Measurements from ENCODE around the gene FARSA.
"Not testable (repeated sequence)": the region's sequence is repeated elsewhere in the genome, so short reads cannot be mapped to it uniquely, and the experiment has no call there.

Gene FARSA

DNA sequence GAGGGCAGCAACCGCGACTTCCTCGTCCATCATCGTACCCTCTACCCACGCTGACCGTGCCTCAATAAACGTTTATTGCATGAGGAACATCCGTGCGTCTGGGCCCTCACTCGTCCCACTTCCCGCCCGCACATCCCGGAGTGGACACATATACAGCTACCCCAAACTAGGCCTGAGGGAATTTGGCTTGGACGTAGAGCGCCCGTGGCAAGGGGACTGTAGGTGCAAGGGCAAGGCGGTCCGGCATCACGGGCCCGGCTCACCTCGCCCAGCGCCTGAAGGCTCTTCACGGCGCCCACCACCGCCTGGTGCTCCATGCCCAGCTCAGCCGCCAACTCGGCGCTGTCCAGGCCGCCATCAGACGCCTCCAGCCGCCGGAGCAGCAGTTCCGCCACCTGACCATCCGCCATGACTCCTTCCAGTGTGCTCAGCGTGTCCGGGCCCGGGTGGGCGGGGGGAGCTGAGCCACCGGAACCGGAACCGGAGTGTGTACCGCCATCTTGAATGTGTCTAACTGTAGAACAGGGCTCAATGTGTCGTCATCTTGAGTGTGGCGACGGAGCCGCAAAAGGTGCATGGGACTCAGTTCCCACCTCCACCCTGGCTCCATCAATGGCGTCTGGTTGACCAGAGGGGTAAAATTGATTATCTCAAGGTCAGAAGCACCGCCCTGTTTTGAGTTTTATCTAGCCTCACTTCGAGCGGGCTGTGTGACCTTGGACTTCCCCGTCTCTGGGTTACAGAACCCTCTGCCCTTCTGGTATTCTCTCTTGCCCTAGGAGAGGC is at the start of gene FARSA:
FARSA (minus strand) TSS at position 425 of the 786 bp plus-strand sequence; CDS start at position 410, 15 bp downstream.
- TF ChIP-seq, protein P1, sequence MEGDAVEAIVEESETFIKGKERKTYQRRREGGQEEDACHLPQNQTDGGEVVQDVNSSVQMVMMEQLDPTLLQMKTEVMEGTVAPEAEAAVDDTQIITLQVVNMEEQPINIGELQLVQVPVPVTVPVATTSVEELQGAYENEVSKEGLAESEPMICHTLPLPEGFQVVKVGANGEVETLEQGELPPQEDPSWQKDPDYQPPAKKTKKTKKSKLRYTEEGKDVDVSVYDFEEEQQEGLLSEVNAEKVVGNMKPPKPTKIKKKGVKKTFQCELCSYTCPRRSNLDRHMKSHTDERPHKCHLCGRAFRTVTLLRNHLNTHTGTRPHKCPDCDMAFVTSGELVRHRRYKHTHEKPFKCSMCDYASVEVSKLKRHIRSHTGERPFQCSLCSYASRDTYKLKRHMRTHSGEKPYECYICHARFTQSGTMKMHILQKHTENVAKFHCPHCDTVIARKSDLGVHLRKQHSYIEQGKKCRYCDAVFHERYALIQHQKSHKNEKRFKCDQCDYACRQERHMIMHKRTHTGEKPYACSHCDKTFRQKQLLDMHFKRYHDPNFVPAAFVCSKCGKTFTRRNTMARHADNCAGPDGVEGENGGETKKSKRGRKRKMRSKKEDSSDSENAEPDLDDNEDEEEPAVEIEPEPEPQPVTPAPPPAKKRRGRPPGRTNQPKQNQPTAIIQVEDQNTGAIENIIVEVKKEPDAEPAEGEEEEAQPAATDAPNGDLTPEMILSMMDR (conservative IDR thresholded peaks at IDR 0.05): no peak
- TF ChIP-seq ZFX (IDR thresholded peaks at IDR 0.05): peak; percentile 74; the same call in 1 of the 2 replicates
- peak within 1 kb of the TSS; percentile 97 for H3K27ac ChIP-seq

DNA sequence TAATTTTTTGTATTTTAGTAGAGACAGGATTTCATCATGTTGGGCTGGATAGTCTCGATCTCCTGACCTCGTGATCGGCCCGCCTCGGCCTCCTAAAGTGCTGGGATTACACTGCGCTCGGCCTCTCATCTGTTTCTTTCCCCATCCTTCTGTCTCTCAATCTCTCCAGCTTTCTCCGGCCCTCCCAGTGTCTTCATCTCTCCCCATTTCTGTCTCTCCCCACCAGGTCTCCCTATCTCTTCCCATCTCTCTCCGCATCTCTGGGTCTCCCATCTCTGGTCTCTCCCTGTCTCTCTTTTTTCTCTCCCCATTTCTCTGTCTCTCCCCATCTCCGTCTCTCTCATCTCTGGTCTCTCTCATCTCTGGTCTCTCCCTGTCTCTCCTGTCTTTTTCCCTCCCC is 49.6 kb upstream of the FARSA start:
- peak overlapping the region; percentile 36 for H3K27ac ChIP-seq
- TF ChIP-seq ZFX (IDR thresholded peaks at IDR 0.05): no peak
- TF ChIP-seq, protein P1 (conservative IDR thresholded peaks at IDR 0.05): no peak

DNA sequence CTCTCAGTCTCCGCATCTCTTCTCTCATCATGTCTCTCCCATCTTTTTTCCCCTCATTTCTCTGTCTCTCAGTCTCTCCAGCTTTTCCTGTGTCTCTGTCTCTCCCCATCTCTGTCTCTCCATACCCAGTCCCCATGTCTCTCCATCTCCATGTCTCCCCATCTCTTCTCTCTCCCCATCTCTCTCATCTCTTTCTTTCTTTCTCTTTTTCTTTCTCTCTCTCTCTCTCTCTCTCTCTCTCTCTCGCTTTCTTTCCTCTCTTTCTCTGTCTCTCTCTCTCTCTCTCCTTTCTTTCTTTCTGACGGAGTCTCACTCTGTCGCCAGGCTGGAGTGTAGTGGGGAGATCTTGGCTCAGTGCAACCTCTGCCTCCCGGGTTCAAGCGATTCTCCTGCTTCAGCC is 49.1 kb upstream of the FARSA start:
- TF ChIP-seq, protein P1 (conservative IDR thresholded peaks at IDR 0.05): no peak
- TF ChIP-seq ZFX (IDR thresholded peaks at IDR 0.05): no peak
- peak overlapping the region; percentile 36; the same call in 1 of the 2 replicates for H3K27ac ChIP-seq

DNA sequence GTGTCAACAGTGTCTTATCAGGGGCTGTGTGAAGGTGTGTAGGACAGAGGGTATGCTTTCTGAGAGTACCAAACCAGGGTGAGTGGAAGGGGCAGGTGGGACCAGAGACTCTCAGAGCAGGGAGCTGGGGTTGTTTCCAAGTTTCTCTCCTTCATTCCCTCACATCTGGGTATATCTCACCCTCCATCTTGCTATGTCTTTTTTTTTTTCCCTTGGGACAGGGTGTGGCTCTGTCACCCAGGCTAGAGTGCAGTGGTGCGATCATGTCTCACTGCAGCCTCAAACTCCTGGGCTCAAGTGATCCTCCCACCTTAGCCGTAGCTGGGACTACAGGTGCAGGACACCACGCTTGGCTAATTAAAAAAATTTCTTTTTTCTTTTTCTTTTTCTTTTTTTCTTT is 46.5 kb upstream of the FARSA start:
- TF ChIP-seq, protein P1 (conservative IDR thresholded peaks at IDR 0.05): no peak
- no peak for TF ChIP-seq ZFX (IDR thresholded peaks at IDR 0.05)
- H3K27ac ChIP-seq: no peak overlapping the region

DNA sequence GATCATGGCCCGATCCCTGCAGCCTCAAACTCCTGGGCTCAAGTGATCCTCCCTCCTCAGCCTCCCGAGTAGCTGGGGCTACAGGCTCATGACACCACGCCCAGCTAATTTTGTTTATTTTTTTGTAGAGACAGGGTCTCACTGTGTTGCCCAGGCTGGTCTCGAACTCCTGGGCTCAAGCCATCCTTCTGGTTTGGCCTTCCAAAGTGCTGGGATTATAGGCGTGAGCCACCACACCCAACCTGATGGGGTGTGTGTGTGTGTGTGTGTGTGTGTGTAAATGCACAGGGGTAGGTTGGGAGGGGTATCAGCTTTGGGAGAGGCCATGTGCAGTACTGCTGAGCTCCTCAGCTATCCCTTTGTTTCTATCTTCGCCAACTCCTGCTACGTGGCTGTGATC is 42.6 kb upstream of the FARSA start:
- H3K27ac ChIP-seq: not testable (repeated sequence)

DNA sequence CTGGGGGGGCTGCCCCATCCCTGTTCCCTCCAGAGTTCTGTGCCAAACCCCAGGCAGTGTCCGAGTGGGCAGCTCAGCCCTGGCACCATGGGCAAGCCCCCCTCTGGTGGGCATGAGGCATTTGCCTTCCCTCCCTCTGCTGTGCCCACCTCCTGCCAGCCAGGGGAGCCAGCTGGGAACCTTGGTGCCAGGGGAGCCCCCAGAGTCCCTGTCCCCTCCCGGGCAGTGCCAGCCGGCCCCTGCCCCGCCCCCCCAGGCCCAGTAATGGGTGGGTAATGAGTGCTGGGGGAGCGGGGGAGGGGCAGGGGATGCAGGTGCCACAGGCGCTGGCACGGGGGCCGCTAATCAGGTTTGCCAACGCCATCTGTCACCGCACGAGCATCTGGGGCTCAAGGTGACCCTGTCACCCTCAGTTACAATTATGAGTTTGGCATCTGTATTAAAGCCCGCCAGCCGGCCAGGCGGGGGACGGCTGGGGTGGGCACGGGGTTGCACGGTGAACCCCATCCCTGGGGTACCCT is 41.8 kb upstream of the FARSA start:
- TF ChIP-seq ZFX (IDR thresholded peaks at IDR 0.05): no peak
- TF ChIP-seq, protein P1 (conservative IDR thresholded peaks at IDR 0.05): no peak
- H3K27ac ChIP-seq: no peak overlapping the region

DNA sequence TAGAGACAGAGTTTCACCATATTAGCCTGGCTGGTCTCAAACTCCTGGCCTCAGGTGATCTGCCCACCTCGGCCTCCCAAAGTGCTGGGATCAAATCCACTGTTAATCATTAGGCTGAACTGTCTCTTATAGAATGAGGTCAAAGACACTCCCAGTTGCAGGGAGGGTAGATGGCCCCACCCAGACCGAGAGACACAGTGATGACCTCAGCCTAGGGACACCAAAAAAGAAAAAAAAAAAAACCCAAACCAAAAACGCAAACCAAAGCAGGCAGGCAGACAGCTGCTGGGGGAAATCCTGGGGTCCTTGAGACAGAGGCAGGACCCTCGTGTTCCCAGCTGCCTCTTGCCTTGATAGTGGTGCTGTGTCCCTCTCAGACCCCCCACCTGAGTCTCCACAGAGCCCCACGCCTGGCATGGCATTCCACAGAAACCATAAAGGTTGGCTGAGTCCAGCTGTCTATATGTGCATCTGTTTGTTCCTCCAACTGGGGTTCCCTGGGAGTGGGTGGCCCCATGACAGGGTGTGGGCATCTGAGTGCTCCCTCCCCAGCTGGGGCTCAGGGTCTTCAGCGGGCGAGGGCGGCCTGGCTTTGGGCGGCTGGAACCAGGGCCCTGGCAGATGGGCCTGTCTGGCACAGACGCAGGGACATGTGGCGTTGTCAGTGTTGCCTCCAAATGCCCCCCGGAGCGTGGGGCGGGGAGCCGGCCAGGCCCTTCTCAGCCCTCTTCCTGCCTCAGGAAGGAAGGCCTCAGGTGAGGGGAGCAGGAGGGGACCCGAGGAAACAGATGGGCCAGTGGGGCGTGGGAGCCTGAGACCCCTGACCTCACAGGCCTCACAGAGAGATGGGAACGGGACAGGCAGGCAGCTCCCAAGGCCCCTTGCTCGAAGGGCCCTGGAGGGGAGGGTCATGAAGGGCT is 41.0 kb upstream of the FARSA start:
- TF ChIP-seq ZFX (IDR thresholded peaks at IDR 0.05): no peak
- TF ChIP-seq, protein P1 (conservative IDR thresholded peaks at IDR 0.05): no peak

More for the DNA sequence above, 41.0 kb upstream of the FARSA start:
- H3K27ac ChIP-seq: no peak overlapping the region

Data from C4-2B (cell line).